HepG2 (cell line): Measurements from ENCODE around the gene NDOR1. TPM values are rescaled to one million over a fixed set of nuclear protein-coding genes. Genes with fewer than 3 reads are reported as not detected.

Source experiments
- ARNT ChIP-seq: fragments of 450-650 bp; IDR thresholded peaks from 2 replicates; pipeline ENCODE4 v1.6.1; 2017
- ATF7-NPFF ChIP-seq: sonication (generic); formaldehyde crosslinking; IDR thresholded peaks from 2 replicates; pipeline ENCODE4 v1.8.1; 2023; ENCODE audit warnings: mild to moderate bottlenecking, low read depth, missing genetic modification reagents, moderate library complexity
- CBFB ChIP-seq: sonication (generic); formaldehyde crosslinking; IDR thresholded peaks from 2 replicates; pipeline ENCODE4 v1.4.0; 2020; ENCODE audit warnings: missing genetic modification reagents
- CEBPG ChIP-seq: IDR thresholded peaks from 2 replicates; pipeline ENCODE4 v1.6.1; 2016
- FOXJ3 ChIP-seq: sonication (generic); formaldehyde crosslinking; IDR thresholded peaks from 2 replicates; pipeline ENCODE4 v1.4.0; 2020; ENCODE audit warnings: missing genetic modification reagents, mild to moderate bottlenecking, borderline replicate concordance
- KDM4B ChIP-seq: sonication (generic); formaldehyde crosslinking; IDR thresholded peaks from 2 replicates; pipeline ENCODE4 v1.4.0; 2020; ENCODE audit warnings: missing genetic modification reagents
- KDM5A ChIP-seq: fragments of 200-600 bp; sonication (generic); IDR thresholded peaks from 2 replicates; pipeline ENCODE4 v1.7.0; 2018; ENCODE audit warnings: antibody characterized with exemption, mild to moderate bottlenecking, low read length, borderline replicate concordance
- KLF12 ChIP-seq: sonication (generic); formaldehyde crosslinking; IDR thresholded peaks from 2 replicates; pipeline ENCODE4 v1.4.0; 2020; ENCODE audit warnings: missing genetic modification reagents, borderline replicate concordance
- MED8 ChIP-seq: sonication (generic); formaldehyde crosslinking; IDR thresholded peaks from 2 replicates; pipeline ENCODE4 v1.8.1; 2023; ENCODE audit warnings: mild to moderate bottlenecking, missing genetic modification reagents; ENCODE audit not compliant: insufficient replicate concordance
- NCOA5 ChIP-seq: sonication (generic); formaldehyde crosslinking; IDR thresholded peaks from 2 replicates; pipeline ENCODE4 v1.4.0; 2020; ENCODE audit warnings: missing genetic modification reagents
- RFX5 ChIP-seq: IDR thresholded peaks from 2 replicates; pipeline ENCODE4 v1.6.1; 2011; ENCODE audit warnings: low read depth, low read length, improper control_type of control experiment
- SIX1 ChIP-seq: sonication (generic); formaldehyde crosslinking; IDR thresholded peaks from 2 replicates; pipeline ENCODE4 v1.4.0; 2020; ENCODE audit warnings: missing genetic modification reagents, borderline replicate concordance
- SMARCC2 ChIP-seq: fragments of 450-650 bp; IDR thresholded peaks from 2 replicates; pipeline ENCODE4 v1.6.1; 2017; ENCODE audit warnings: antibody characterized with exemption, mild to moderate bottlenecking
- STAT5B ChIP-seq: sonication (generic); formaldehyde crosslinking; IDR thresholded peaks from 2 replicates; pipeline ENCODE4 v1.4.0; 2020; ENCODE audit warnings: missing genetic modification reagents
- TARDBP ChIP-seq: sonication (generic); formaldehyde crosslinking; IDR thresholded peaks from 2 replicates; pipeline ENCODE4 v1.8.0; 2022; ENCODE audit warnings: mild to moderate bottlenecking, missing genetic modification reagents
- TGIF2 ChIP-seq: IDR thresholded peaks from 2 replicates; pipeline ENCODE4 v1.6.1; 2016; ENCODE audit warnings: control low read depth, missing compliant biosample characterization
- TOE1 ChIP-seq: sonication (generic); formaldehyde crosslinking; IDR thresholded peaks from 2 replicates; pipeline ENCODE4 v1.4.0; 2020; ENCODE audit warnings: mild to moderate bottlenecking, missing genetic modification reagents
- WIZ ChIP-seq: sonication (generic); formaldehyde crosslinking; IDR thresholded peaks from 2 replicates; pipeline ENCODE4 v1.5.1; 2020; ENCODE audit warnings: mild to moderate bottlenecking, missing genetic modification reagents
- ZFAT ChIP-seq: sonication (generic); formaldehyde crosslinking; conservative IDR thresholded peaks from 2 replicates; pipeline ENCODE4 v1.8.1; 2023; ENCODE audit warnings: missing genetic modification reagents, inconsistent platforms
- ZKSCAN5 ChIP-seq: sonication (generic); formaldehyde crosslinking; IDR thresholded peaks from 2 replicates; pipeline ENCODE4 v1.5.1; 2020; ENCODE audit warnings: mild to moderate bottlenecking, missing genetic modification reagents
- ZNF3 ChIP-seq: IDR thresholded peaks from 2 replicates; pipeline ENCODE4 v1.7.0; 2017; ENCODE audit warnings: inconsistent platforms
- ZNF30 ChIP-seq: sonication (generic); formaldehyde crosslinking; IDR thresholded peaks from 2 replicates; pipeline ENCODE4 v1.5.0; 2020; ENCODE audit warnings: mild to moderate bottlenecking, missing genetic modification reagents
- ZNF335 ChIP-seq: sonication (generic); formaldehyde crosslinking; IDR thresholded peaks from 2 replicates; pipeline ENCODE4 v1.4.0; 2020; ENCODE audit warnings: missing genetic modification reagents
- ZNF570 ChIP-seq: sonication (generic); formaldehyde crosslinking; IDR thresholded peaks from 2 replicates; pipeline ENCODE4 v1.4.0; 2020; ENCODE audit warnings: mild to moderate bottlenecking, missing genetic modification reagents, borderline replicate concordance
- ZNF678 ChIP-seq: sonication (generic); formaldehyde crosslinking; IDR thresholded peaks from 2 replicates; pipeline ENCODE4 v1.4.0; 2020; ENCODE audit warnings: mild to moderate bottlenecking, missing genetic modification reagents
- ZNF782 ChIP-seq: sonication (generic); formaldehyde crosslinking; IDR thresholded peaks from 2 replicates; pipeline ENCODE4 v1.4.0; 2020; ENCODE audit warnings: missing genetic modification reagents, mild to moderate bottlenecking, borderline replicate concordance
- ZNF878 ChIP-seq: sonication (generic); formaldehyde crosslinking; IDR thresholded peaks from 2 replicates; pipeline ENCODE4 v1.8.1; 2023; ENCODE audit warnings: mild to moderate bottlenecking, missing genetic modification reagents, moderate library complexity
- polyA plus RNA-seq, 8 experiments: library from polyadenylated mRNA; depleted of rRNA in 3 of 8; stranded (reverse) in 7 of 8; unstranded in 1 of 8; fragments of >200 nt; fragmentation: Illumina TruSeq in 4 of 8; extraction: Trizol in 4 of 8; gene quantifications; 2 replicates each; pipeline versions ENCODE4 v1.2.1 to v1.2.3, GENCODE V29; 2011 to 2016; ENCODE audit warnings: low read depth in 4 of 8, missing spikeins in 1 of 8, mixed read lengths in 1 of 8; ENCODE audit not compliant: insufficient read depth in 1 of 8
- total RNA-seq, 5 experiments: library from RNA; depleted of rRNA; stranded (reverse); fragments of >200 nt; fragmentation: Illumina TruSeq; extraction: Trizol; gene quantifications; 2 replicates each; pipeline ENCODE4 v1.2.3, GENCODE V29; 2016; ENCODE audit warnings: low read depth in 1 of 5
- TF ChIP-seq, protein P1 (sequence below): sonication (generic); formaldehyde crosslinking; IDR thresholded peaks from 2 replicates; pipeline ENCODE4 v1.8.1; 2023; ENCODE audit warnings: mild to moderate bottlenecking, missing genetic modification reagents
- TF ChIP-seq, protein P2 (sequence below): sonication (generic); formaldehyde crosslinking; IDR thresholded peaks from 2 replicates; pipeline ENCODE4 v1.5.0; 2020; ENCODE audit warnings: missing genetic modification reagents, mild to moderate bottlenecking, borderline replicate concordance
- TF ChIP-seq, protein P3 (sequence below): sonication (generic); formaldehyde crosslinking; conservative IDR thresholded peaks from 2 replicates; pipeline ENCODE4 v1.4.0; 2020; ENCODE audit warnings: missing genetic modification reagents

NDOR1 gene
- total and polyA plus RNA-seq, 2 of the 13 experiments (the other 11 are each of a cell fraction or from before 2014, with no cell fraction given), result 3.6 to 8.7 TPM

DNA sequence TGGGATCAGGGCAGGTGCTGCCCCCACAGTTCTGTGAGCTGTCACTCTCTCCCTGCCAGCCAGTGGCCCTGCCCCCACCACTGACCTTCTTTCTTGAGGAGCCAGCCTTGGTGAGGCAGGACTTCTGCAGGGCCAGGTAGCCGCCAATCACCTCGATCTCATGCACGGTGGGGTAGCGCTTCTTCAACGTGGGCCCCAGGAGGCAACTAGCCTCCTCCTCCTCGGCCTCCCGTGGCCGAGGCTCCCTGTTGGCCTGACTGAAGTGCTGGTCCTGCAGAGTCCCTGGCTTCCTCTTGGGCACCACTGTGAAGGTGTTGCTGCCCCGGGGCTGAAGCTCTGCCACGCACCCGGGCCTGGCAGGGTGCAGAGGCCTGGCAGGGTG, 6.6 kb upstream of the NDOR1 start (continued):
- TF ChIP-seq STAT5B (no peak), TARDBP (CRISPR knock-in tag) (no peak), ZNF30 (CRISPR knock-in tag) (no peak), KDM5A (no peak), SMARCC2 (no peak), TGIF2 (CRISPR knock-in tag) (no peak), NCOA5 (CRISPR knock-in tag) (no peak), ZFAT (CRISPR knock-in tag) (no peak), RFX5 (no peak), ZNF3 (CRISPR knock-in tag) (no peak), ZNF878 (CRISPR knock-in tag) (no peak), SIX1 (CRISPR knock-in tag) (no peak), ZNF678 (CRISPR knock-in tag) (no peak), ATF7-NPFF (CRISPR knock-in tag) (0 out of 2 replicates have a peak, but pooled peaks have one; percentile 15), KLF12 (peak; percentile 74; the same call in 1 of the 2 replicates), ZKSCAN5 (CRISPR knock-in tag) (no peak), CBFB (CRISPR knock-in tag) (no peak), TOE1 (CRISPR knock-in tag) (no peak), ZNF782 (CRISPR knock-in tag) (no peak), ZNF570 (CRISPR knock-in tag) (no peak), ZNF335 (CRISPR knock-in tag) (no peak), WIZ (no peak), ARNT (no peak), FOXJ3 (CRISPR knock-in tag) (no peak), KDM4B (CRISPR knock-in tag) (no peak), MED8 (CRISPR knock-in tag) (no peak), CEBPG (CRISPR knock-in tag) (no peak)
- TF ChIP-seq, protein P1, sequence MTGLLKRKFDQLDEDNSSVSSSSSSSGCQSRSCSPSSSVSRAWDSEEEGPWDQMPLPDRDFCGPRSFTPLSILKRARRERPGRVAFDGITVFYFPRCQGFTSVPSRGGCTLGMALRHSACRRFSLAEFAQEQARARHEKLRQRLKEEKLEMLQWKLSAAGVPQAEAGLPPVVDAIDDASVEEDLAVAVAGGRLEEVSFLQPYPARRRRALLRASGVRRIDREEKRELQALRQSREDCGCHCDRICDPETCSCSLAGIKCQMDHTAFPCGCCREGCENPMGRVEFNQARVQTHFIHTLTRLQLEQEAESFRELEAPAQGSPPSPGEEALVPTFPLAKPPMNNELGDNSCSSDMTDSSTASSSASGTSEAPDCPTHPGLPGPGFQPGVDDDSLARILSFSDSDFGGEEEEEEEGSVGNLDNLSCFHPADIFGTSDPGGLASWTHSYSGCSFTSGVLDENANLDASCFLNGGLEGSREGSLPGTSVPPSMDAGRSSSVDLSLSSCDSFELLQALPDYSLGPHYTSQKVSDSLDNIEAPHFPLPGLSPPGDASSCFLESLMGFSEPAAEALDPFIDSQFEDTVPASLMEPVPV, result no peak
- TF ChIP-seq, protein P2, sequence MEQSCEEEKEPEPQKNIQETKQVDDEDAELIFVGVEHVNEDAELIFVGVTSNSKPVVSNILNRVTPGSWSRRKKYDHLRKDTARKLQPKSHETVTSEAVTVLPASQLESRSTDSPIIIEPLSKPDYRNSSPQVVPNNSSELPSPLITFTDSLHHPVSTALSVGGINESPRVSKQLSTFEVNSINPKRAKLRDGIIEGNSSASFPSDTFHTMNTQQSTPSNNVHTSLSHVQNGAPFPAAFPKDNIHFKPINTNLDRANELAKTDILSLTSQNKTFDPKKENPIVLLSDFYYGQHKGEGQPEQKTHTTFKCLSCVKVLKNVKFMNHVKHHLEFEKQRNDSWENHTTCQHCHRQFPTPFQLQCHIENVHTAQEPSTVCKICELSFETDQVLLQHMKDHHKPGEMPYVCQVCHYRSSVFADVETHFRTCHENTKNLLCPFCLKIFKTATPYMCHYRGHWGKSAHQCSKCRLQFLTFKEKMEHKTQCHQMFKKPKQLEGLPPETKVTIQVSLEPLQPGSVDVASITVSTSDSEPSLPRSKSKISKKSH (CRISPR knock-in tag), result no peak
- TF ChIP-seq, protein P3, sequence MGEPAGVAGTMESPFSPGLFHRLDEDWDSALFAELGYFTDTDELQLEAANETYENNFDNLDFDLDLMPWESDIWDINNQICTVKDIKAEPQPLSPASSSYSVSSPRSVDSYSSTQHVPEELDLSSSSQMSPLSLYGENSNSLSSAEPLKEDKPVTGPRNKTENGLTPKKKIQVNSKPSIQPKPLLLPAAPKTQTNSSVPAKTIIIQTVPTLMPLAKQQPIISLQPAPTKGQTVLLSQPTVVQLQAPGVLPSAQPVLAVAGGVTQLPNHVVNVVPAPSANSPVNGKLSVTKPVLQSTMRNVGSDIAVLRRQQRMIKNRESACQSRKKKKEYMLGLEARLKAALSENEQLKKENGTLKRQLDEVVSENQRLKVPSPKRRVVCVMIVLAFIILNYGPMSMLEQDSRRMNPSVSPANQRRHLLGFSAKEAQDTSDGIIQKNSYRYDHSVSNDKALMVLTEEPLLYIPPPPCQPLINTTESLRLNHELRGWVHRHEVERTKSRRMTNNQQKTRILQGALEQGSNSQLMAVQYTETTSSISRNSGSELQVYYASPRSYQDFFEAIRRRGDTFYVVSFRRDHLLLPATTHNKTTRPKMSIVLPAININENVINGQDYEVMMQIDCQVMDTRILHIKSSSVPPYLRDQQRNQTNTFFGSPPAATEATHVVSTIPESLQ (CRISPR knock-in tag), result no peak
